Keratinocyte (primary cell): ENCODE data around the gene HOMER2. TPM values are rescaled to one million over a fixed set of nuclear protein-coding genes. Genes with fewer than 3 reads are reported as not detected.

Experiments
- DNase-seq: peaks from one replicate; pipeline ENCODE4 v3.0.0-alpha.2; 2011; ENCODE audit warnings: low read depth, missing footprints, low spot score
- FAIRE-seq: peaks from 2 replicates; lab custom pipeline; 2011; peaks lifted over from hg19 to GRCh38; lab: Jason Lieb, UNC
- H2AFZ ChIP-seq: 2 replicates; pipeline ENCODE4 v1.6.0; 2012; ENCODE audit warnings: low read length, control low read depth, inconsistent platforms; ENCODE audit not compliant: control insufficient read depth
- H3K27ac ChIP-seq: 2 replicates; pipeline ENCODE4 v1.5.1; 2011; ENCODE audit warnings: low read length; ENCODE audit not compliant: control insufficient read depth, insufficient read depth
- H3K27me3 ChIP-seq: 3 replicates; pipeline ENCODE4 v1.6.0; 2011; ENCODE audit warnings: low read length; ENCODE audit not compliant: control insufficient read depth, insufficient read depth; ENCODE audit errors: extremely low read depth
- H3K36me3 ChIP-seq, 2 experiments: 2 replicates in 1 of 2; 3 replicates in 1 of 2; pipeline ENCODE4 v1.5.1; 2011; ENCODE audit warnings: low read length in 2 of 2, mild to moderate bottlenecking in 1 of 2; ENCODE audit not compliant: control insufficient read depth in 2 of 2, insufficient read depth in 2 of 2; ENCODE audit errors: extremely low read depth in 1 of 2
- H3K4me1 ChIP-seq: 3 replicates; pipeline ENCODE4 v1.5.1; 2011; ENCODE audit warnings: low read length; ENCODE audit not compliant: control insufficient read depth, insufficient read depth; ENCODE audit errors: extremely low read depth
- H3K4me2 ChIP-seq: 3 replicates; pipeline ENCODE4 v1.6.0; 2011; ENCODE audit warnings: low read depth, low read length; ENCODE audit not compliant: control insufficient read depth, insufficient read depth; ENCODE audit errors: extremely low read depth
- H3K4me3 ChIP-seq, 3 experiments: fragments of 200-600 bp in 1 of 3; sonication (generic) in 1 of 3; 2 replicates in 2 of 3; 3 replicates in 1 of 3; pipeline ENCODE4 v1.5.1; 2011 to 2016; ENCODE audit warnings: low read length in 3 of 3, mild to moderate bottlenecking in 3 of 3, control low read depth in 2 of 3, inconsistent platforms in 1 of 3, low read depth in 1 of 3, mixed read lengths in 1 of 3, mixed run types in 1 of 3, moderate library complexity in 1 of 3; ENCODE audit not compliant: control insufficient read depth in 2 of 3, insufficient read depth in 2 of 3; ENCODE audit errors: extremely low read depth in 1 of 3
- H3K79me2 ChIP-seq: 2 replicates; pipeline ENCODE4 v1.6.0; 2012; ENCODE audit warnings: low read length; ENCODE audit not compliant: control insufficient read depth, insufficient read depth
- H3K9ac ChIP-seq: 3 replicates; pipeline ENCODE4 v1.6.0; 2011; ENCODE audit warnings: low read length; ENCODE audit not compliant: control insufficient read depth, insufficient read depth; ENCODE audit errors: extremely low read depth
- H3K9me1 ChIP-seq: 3 replicates; pipeline ENCODE4 v1.6.0; 2011; ENCODE audit warnings: low read length; ENCODE audit not compliant: control insufficient read depth, insufficient read depth; ENCODE audit errors: extremely low read depth
- H3K9me3 ChIP-seq: 2 replicates; pipeline ENCODE4 v1.5.1; 2012; ENCODE audit warnings: low read depth, low read length; ENCODE audit not compliant: control insufficient read depth
- H4K20me1 ChIP-seq: 3 replicates; pipeline ENCODE4 v1.6.0; 2011; ENCODE audit warnings: low read length; ENCODE audit not compliant: control insufficient read depth, insufficient read depth; ENCODE audit errors: extremely low read depth
- EZH2 ChIP-seq: IDR thresholded peaks from one replicate; pipeline ENCODE4 v1.6.1; 2012; ENCODE audit warnings: inconsistent platforms, mild to moderate bottlenecking, low read length, moderate library complexity
- dilution Hi-C: fragments of 300-500 bp; cut with MboI; formaldehyde crosslinking; loops from one replicate; pipeline ENCODE4 v1.7.0; 2020; ENCODE audit warnings: low sequenced_read_pairs; ENCODE audit not compliant: extremely low pct_ligation_motif_present
- polyA plus RNA-seq, 5 experiments: library from polyadenylated mRNA; depleted of rRNA in 3 of 5; stranded (reverse) in 3 of 5; stranded (forward) in 1 of 5; unstranded in 1 of 5; fragments of >200 nt; gene quantifications; 1 replicate in 1 of 5; 2 replicates in 3 of 5; 3 replicates in 1 of 5; pipeline versions ENCODE4 v1.2.1 to v1.2.3, GENCODE V29; 2011 to 2012; ENCODE audit warnings: missing spikeins in 2 of 5, low read depth in 1 of 5, low replicate concordance in 1 of 5
- TF ChIP-seq, protein P1 (sequence below), 3 experiments: IDR thresholded peaks in 1 of 3; conservative IDR thresholded peaks in 1 of 3; optimal IDR thresholded peaks in 1 of 3; 2 replicates in 2 of 3; 3 replicates in 1 of 3; pipeline versions ENCODE3 to v1.5.1; 2011; ENCODE audit warnings: low read length in 3 of 3, mild to moderate bottlenecking in 3 of 3, moderate library complexity in 2 of 3, control low read depth in 1 of 3, inconsistent platforms in 1 of 3; ENCODE audit not compliant: insufficient read depth in 2 of 3; ENCODE audit errors: extremely low read depth in 1 of 3

Gene HOMER2
- polyA plus RNA-seq, 1 donor (not counting 4 experiments of a cell fraction or from before 2014, with no cell fraction given), result 12.4 TPM

DNA sequence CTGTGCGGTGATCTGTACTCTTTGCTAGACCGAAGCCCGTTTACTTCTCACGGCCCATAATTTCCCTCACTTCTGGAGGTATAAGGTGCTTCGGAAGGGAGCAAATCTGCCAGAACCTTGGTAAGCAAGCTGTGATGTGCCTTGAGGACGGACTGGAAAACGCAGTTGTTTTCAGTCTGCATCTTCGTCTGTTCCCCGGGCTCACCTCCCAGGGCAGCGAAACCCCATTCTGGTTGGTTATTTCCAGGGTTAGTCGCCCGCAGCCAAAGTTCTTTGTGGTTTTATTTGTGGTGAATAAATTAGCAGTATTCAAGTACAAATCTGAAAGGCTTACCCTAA is 33.9 kb upstream of the HOMER2 start:
- Histone ChIP-seq H2AFZ (peak overlapping the region; percentile 90), H3K9me1 (no peaks in the 10 kb centered on the region), H3K9me3 (no peaks in the 10 kb centered on the region), H4K20me1 (no peaks in the 10 kb centered on the region), H3K9ac (peak overlapping the region; percentile 86), H3K36me3 (peaks cover 4 to 8% of the 10 kb centered on the region in 2 experiments), H3K27me3 (no peaks in the 10 kb centered on the region), H3K27ac (peak overlapping the region; percentile 66), H3K4me2 (peak overlapping the region; percentile 79), H3K4me1 (peaks cover 11% of the 10 kb centered on the region), H3K79me2 (peaks cover 14% of the 10 kb centered on the region), H3K4me3 (peak overlapping the region; percentile 74 to 88 (median 74))
- TF ChIP-seq, protein P1, sequence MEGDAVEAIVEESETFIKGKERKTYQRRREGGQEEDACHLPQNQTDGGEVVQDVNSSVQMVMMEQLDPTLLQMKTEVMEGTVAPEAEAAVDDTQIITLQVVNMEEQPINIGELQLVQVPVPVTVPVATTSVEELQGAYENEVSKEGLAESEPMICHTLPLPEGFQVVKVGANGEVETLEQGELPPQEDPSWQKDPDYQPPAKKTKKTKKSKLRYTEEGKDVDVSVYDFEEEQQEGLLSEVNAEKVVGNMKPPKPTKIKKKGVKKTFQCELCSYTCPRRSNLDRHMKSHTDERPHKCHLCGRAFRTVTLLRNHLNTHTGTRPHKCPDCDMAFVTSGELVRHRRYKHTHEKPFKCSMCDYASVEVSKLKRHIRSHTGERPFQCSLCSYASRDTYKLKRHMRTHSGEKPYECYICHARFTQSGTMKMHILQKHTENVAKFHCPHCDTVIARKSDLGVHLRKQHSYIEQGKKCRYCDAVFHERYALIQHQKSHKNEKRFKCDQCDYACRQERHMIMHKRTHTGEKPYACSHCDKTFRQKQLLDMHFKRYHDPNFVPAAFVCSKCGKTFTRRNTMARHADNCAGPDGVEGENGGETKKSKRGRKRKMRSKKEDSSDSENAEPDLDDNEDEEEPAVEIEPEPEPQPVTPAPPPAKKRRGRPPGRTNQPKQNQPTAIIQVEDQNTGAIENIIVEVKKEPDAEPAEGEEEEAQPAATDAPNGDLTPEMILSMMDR (optimal IDR thresholded peaks at IDR 0.05 in 1 of 3, IDR thresholded peaks at IDR 0.05 in 1 of 3, conservative IDR thresholded peaks at IDR 0.05 in 1 of 3; ENCODE audit: extremely low read depth in 1 of 3, insufficient read depth in 2 of 3, low read length in 3 of 3), result no peak
- TF ChIP-seq EZH2, result no peak
- FAIRE-seq, result no peak
- DNase-seq, result no peak
- dilution Hi-C loops, result no loop called here

DNA sequence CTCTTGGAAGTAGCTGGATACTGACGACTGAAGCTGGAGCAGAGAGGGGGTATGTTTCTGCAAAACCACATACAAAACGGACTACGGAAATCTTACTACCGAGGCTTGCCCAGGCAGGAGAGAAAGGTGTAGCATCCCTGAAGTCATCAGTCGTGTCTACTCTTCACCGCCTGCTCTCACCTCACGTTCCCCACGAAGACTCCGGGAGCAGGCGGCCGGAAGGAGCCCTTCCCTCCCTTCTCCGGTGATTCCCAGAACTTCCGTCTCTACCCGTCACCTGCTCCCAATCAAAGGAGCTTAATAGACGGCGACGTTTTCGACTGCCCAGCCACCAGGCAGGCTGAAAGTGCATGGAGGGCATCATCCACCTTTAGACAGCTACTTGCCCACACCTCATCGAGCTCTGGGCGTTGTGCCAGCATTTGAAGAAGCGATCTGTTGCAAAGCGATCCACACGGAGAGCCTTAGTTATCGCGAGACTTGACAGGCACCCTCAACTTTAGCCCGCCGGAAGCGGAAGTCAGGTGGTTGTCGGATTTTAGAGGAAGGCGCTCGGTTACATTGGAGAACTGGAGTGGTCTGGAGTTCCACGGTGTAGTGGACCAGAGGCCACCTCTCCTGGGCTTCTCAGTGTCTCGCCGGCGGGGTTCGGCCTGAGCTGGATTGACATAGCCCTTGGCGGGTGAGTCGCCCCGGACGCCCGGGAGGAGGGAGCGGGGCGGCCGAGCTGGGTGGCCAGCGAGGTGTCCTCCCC is 33.3 kb upstream of the HOMER2 start, which contains the start of gene RAMAC:
TSS of gene RAMAC (plus strand) at position 523 of the 754 bp plus-strand sequence. CDS start 2,809 bp downstream, outside the sequence.
- no peaks in the 10 kb centered on the region for H3K27me3 ChIP-seq
- peak within 1 kb of the TSS; percentile 66 for H3K27ac ChIP-seq
- FAIRE-seq, result peak; percentile 86

More for the DNA sequence above, 33.3 kb upstream of the HOMER2 start, which contains the start of gene RAMAC:
- Histone ChIP-seq H3K9me1 (no peaks in the 10 kb centered on the region), H3K9ac (peak within 1 kb of the TSS; percentile 86), H3K9me3 (no peaks in the 10 kb centered on the region), H3K4me3 (peak within 1 kb of the TSS; percentile 74 to 88 (median 74)), H2AFZ (peak within 1 kb of the TSS; percentile 90), H4K20me1 (no peaks in the 10 kb centered on the region), H3K79me2 (peaks cover 14% of the 10 kb centered on the region), H3K4me1 (peaks cover 11% of the 10 kb centered on the region), H3K36me3 (peaks cover 2 to 8% of the 10 kb centered on the region in 2 experiments), H3K4me2 (peak within 1 kb of the TSS; percentile 79)
- TF ChIP-seq, protein P1 (optimal IDR thresholded peaks at IDR 0.05 in 1 of 3, IDR thresholded peaks at IDR 0.05 in 1 of 3, conservative IDR thresholded peaks at IDR 0.05 in 1 of 3; ENCODE audit: extremely low read depth in 1 of 3, insufficient read depth in 2 of 3, low read length in 3 of 3), result no peak
- dilution Hi-C loops, result no loop called here
- DNase-seq, result peak; percentile 89
